NCI-H2107 (cell line): ENCODE measurements around the gene MEST.
"Not testable (repeated sequence)": the region's sequence is repeated elsewhere in the genome, so short reads cannot be mapped to it uniquely, and the experiment has no call there.

ENCODE experiments used
- DNase-seq: peaks from one replicate; lab custom pipeline; 2025; lab: John Stamatoyannopoulos, UW

Gene MEST

GRCh38 chr7:130485734-130486113 lies 6.2 kb upstream of the MEST start:
- no peak for DNase-seq

- DNase-seq = no peak
These were observed 5.6 kb upstream of the MEST start for GRCh38 chr7:130486114-130486953.

- no peak for DNase-seq
These were observed 4.9 kb upstream of the MEST start for GRCh38 chr7:130486954-130487436.

- DNase-seq = no peak
These were observed 3.3 kb upstream of the MEST start for GRCh38 chr7:130488392-130489139.

- no peak for DNase-seq
These were observed 2.5 kb upstream of the MEST start for GRCh38 chr7:130489140-130489983.

- DNase-seq = no peak
These were observed 1.5 kb upstream of the MEST start for GRCh38 chr7:130490311-130490791.

- DNase-seq = no peak
These were observed 739 bp upstream of the MEST start for GRCh38 chr7:130490888-130491804.

- DNase-seq = no peak
These were observed 814 bp downstream of the MEST start for GRCh38 chr7:130492523-130493274.

- no peak for DNase-seq
These were observed 1.5 kb downstream of the MEST start for GRCh38 chr7:130493275-130493873.

- no peak for DNase-seq
These were observed 2.6 kb downstream of the MEST start for GRCh38 chr7:130494431-130494858.

- DNase-seq = no peak
These were observed 8.6 kb downstream of the MEST start for GRCh38 chr7:130500463-130500862.

- DNase-seq = no peak
These were observed 9.0 kb downstream of the MEST start for GRCh38 chr7:130500910-130501309.

- no peak for DNase-seq
These were observed 13.9 kb downstream of the MEST start for GRCh38 chr7:130505753-130506152.

GRCh38 chr7:130506358-130506757 lies 14.5 kb downstream of the MEST start:
- no peak for DNase-seq

GRCh38 chr7:130512038-130512437 lies 20.2 kb downstream of the MEST start:
- not testable (repeated sequence) for DNase-seq

GRCh38 chr7:130513447-130513846 lies 21.6 kb downstream of the MEST start:
- DNase-seq = no peak

GRCh38 chr7:130515315-130516040 lies 23.6 kb downstream of the MEST start:
- no peak for DNase-seq

- no peak for DNase-seq
These were observed 29.5 kb downstream of the MEST start for GRCh38 chr7:130521258-130521951.
